ENCODE measurements around the gene ETV4. TPM values are rescaled to one million over a fixed set of nuclear protein-coding genes. Genes with fewer than 3 reads are reported as not detected.
A peak's percentile ranks its signal among the peaks of the same experiment; 100 is the strongest.

ETV4 gene
- total and polyA plus RNA-seq, 5 donors from 2014 or later, result not detected

- no peak for ATAC-seq (ENCODE audit: low read depth in 2 of 2)
- no peak overlapping the region for H3K4me3 Mint-ChIP-seq
- DNase-seq, result no peak
- Histone ChIP-seq H3K27me3 (ENCODE audit: control insufficient read depth, insufficient read depth, low read length) (no peaks in the 10 kb centered on the region), H3K9me3 (ENCODE audit: control insufficient read depth in 2 of 2, low read length in 2 of 2) (no peaks in the 10 kb centered on the region), H3K27ac (ENCODE audit: insufficient read depth, low read length, poor library complexity, severe bottlenecking) (no peak overlapping the region), H3K4me3 (ENCODE audit: low read depth, low read length) (no peak overlapping the region), H3K4me1 (ENCODE audit: control insufficient read depth, insufficient read depth, low read length, poor library complexity, severe bottlenecking) (peaks cover 12% of the 10 kb centered on the region), H3K36me3 (ENCODE audit: control insufficient read depth, insufficient read depth, low read length) (no peaks in the 10 kb centered on the region)
- peaks cover 8% of the 10 kb centered on the region for H3K27me3 Mint-ChIP-seq
- peaks cover 8 to 22% (median 14%) of the 10 kb centered on the region in 4 donors for H3K4me1 Mint-ChIP-seq
- H3K9me3 Mint-ChIP-seq, result no peaks in the 10 kb centered on the region
- no peaks in the 10 kb centered on the region for H3K36me3 Mint-ChIP-seq
- no peak overlapping the region for H3K27ac Mint-ChIP-seq
Observed at GRCh38 chr17:43577664-43578403, 31.7 kb upstream of the ETV4 start.

GRCh38 chr17:43576563-43577229 lies 30.6 kb upstream of the ETV4 start:
- Histone ChIP-seq H3K9me3 (ENCODE audit: control insufficient read depth in 2 of 2, low read length in 2 of 2) (no peaks in the 10 kb centered on the region), H3K36me3 (ENCODE audit: control insufficient read depth, insufficient read depth, low read length) (no peaks in the 10 kb centered on the region), H3K4me1 (ENCODE audit: control insufficient read depth, insufficient read depth, low read length, poor library complexity, severe bottlenecking) (peaks cover 12% of the 10 kb centered on the region), H3K27me3 (ENCODE audit: control insufficient read depth, insufficient read depth, low read length) (no peaks in the 10 kb centered on the region), H3K4me3 (ENCODE audit: low read depth, low read length) (no peak overlapping the region), H3K27ac (ENCODE audit: insufficient read depth, low read length, poor library complexity, severe bottlenecking) (no peak overlapping the region)
- Mint-ChIP-seq H3K4me3 (no peak overlapping the region), H3K36me3 (no peaks in the 10 kb centered on the region), H3K4me1 (peaks cover 9 to 22% (median 15%) of the 10 kb centered on the region in 4 donors), H3K27ac (peak overlapping the region in 2 of 3 donors; percentile 59 to 80), H3K27me3 (peaks cover 8% of the 10 kb centered on the region), H3K9me3 (no peaks in the 10 kb centered on the region)
- peak; percentile 58 to 75 (median 66) for DNase-seq
- ATAC-seq (ENCODE audit: low read depth in 2 of 2), result peak; percentile 69 to 76

- no peak for DNase-seq
- Histone ChIP-seq H3K4me3 (ENCODE audit: low read depth, low read length) (no peak overlapping the region), H3K27me3 (ENCODE audit: control insufficient read depth, insufficient read depth, low read length) (no peaks in the 10 kb centered on the region), H3K9me3 (ENCODE audit: control insufficient read depth in 2 of 2, low read length in 2 of 2) (no peaks in the 10 kb centered on the region), H3K27ac (ENCODE audit: insufficient read depth, low read length, poor library complexity, severe bottlenecking) (no peak overlapping the region), H3K4me1 (ENCODE audit: control insufficient read depth, insufficient read depth, low read length, poor library complexity, severe bottlenecking) (peaks cover 12% of the 10 kb centered on the region), H3K36me3 (ENCODE audit: control insufficient read depth, insufficient read depth, low read length) (no peaks in the 10 kb centered on the region)
- no peaks in the 10 kb centered on the region for H3K36me3 Mint-ChIP-seq
- H3K27ac Mint-ChIP-seq, result no peak overlapping the region
- ATAC-seq (ENCODE audit: low read depth in 2 of 2), result no peak
- H3K4me3 Mint-ChIP-seq, result no peak overlapping the region
- H3K4me1 Mint-ChIP-seq, result peaks cover 9 to 22% (median 15%) of the 10 kb centered on the region in 4 donors
- peaks cover 8% of the 10 kb centered on the region for H3K27me3 Mint-ChIP-seq
- H3K9me3 Mint-ChIP-seq, result no peaks in the 10 kb centered on the region
Observed at GRCh38 chr17:43574896-43575525, 28.9 kb upstream of the ETV4 start.

- Mint-ChIP-seq H3K4me1 (peaks cover 2 to 17% (median 11%) of the 10 kb centered on the region in 4 donors), H3K27ac (no peak overlapping the region), H3K27me3 (peaks cover 8% of the 10 kb centered on the region), H3K9me3 (no peaks in the 10 kb centered on the region), H3K36me3 (no peaks in the 10 kb centered on the region), H3K4me3 (no peak overlapping the region)
- no peaks in the 10 kb centered on the region for H3K36me3 ChIP-seq (ENCODE audit: control insufficient read depth, insufficient read depth, low read length)
- no peaks in the 10 kb centered on the region for H3K9me3 ChIP-seq (ENCODE audit: control insufficient read depth in 2 of 2, low read length in 2 of 2)
- DNase-seq (no peak), ATAC-seq (ENCODE audit: low read depth in 2 of 2) (no peak)
- H3K4me1 ChIP-seq (ENCODE audit: control insufficient read depth, insufficient read depth, low read length, poor library complexity, severe bottlenecking), result peaks cover 12% of the 10 kb centered on the region
- H3K27ac ChIP-seq (ENCODE audit: insufficient read depth, low read length, poor library complexity, severe bottlenecking), result no peak overlapping the region
- no peaks in the 10 kb centered on the region for H3K27me3 ChIP-seq (ENCODE audit: control insufficient read depth, insufficient read depth, low read length)
- H3K4me3 ChIP-seq (ENCODE audit: low read depth, low read length), result no peak overlapping the region
Observed at GRCh38 chr17:43574348-43574747, 28.2 kb upstream of the ETV4 start.

GRCh38 chr17:43573579-43574321 lies 27.6 kb upstream of the ETV4 start:
- Histone ChIP-seq H3K9me3 (ENCODE audit: control insufficient read depth in 2 of 2, low read length in 2 of 2) (no peaks in the 10 kb centered on the region), H3K4me1 (ENCODE audit: control insufficient read depth, insufficient read depth, low read length, poor library complexity, severe bottlenecking) (peaks cover 6% of the 10 kb centered on the region), H3K27me3 (ENCODE audit: control insufficient read depth, insufficient read depth, low read length) (no peaks in the 10 kb centered on the region), H3K27ac (ENCODE audit: insufficient read depth, low read length, poor library complexity, severe bottlenecking) (no peak overlapping the region), H3K36me3 (ENCODE audit: control insufficient read depth, insufficient read depth, low read length) (no peaks in the 10 kb centered on the region), H3K4me3 (ENCODE audit: low read depth, low read length) (no peak overlapping the region)
- no peak for ATAC-seq (ENCODE audit: low read depth in 2 of 2)
- no peak overlapping the region for H3K4me3 Mint-ChIP-seq
- H3K36me3 Mint-ChIP-seq, result no peaks in the 10 kb centered on the region
- DNase-seq, result no peak
- peaks cover 0 to 11% (median 6%) of the 10 kb centered on the region in 4 donors for H3K4me1 Mint-ChIP-seq
- no peak overlapping the region for H3K27ac Mint-ChIP-seq
- no peaks in the 10 kb centered on the region for H3K9me3 Mint-ChIP-seq
- H3K27me3 Mint-ChIP-seq, result peaks cover 8% of the 10 kb centered on the region

- no peaks in the 10 kb centered on the region for H3K36me3 ChIP-seq (ENCODE audit: control insufficient read depth, insufficient read depth, low read length)
- no peaks in the 10 kb centered on the region for H3K27me3 ChIP-seq (ENCODE audit: control insufficient read depth, insufficient read depth, low read length)
- H3K4me1 ChIP-seq (ENCODE audit: control insufficient read depth, insufficient read depth, low read length, poor library complexity, severe bottlenecking), result no peaks in the 10 kb centered on the region
- Mint-ChIP-seq H3K4me1 (peaks cover 0 to 6% (median 2%) of the 10 kb centered on the region in 4 donors), H3K27me3 (peaks cover 8% of the 10 kb centered on the region), H3K27ac (peak overlapping the region in 1 of 3 donors; percentile 46), H3K36me3 (no peaks in the 10 kb centered on the region), H3K9me3 (no peaks in the 10 kb centered on the region), H3K4me3 (no peak overlapping the region)
- H3K4me3 ChIP-seq (ENCODE audit: low read depth, low read length), result no peak overlapping the region
- no peak for ATAC-seq (ENCODE audit: low read depth in 2 of 2)
- H3K9me3 ChIP-seq (ENCODE audit: control insufficient read depth in 2 of 2, low read length in 2 of 2), result no peaks in the 10 kb centered on the region
- no peak overlapping the region for H3K27ac ChIP-seq (ENCODE audit: insufficient read depth, low read length, poor library complexity, severe bottlenecking)
- DNase-seq, result no peak
Observed at GRCh38 chr17:43572368-43572980, 26.3 kb upstream of the ETV4 start.

- no peaks in the 10 kb centered on the region for H3K36me3 Mint-ChIP-seq
- ATAC-seq (ENCODE audit: low read depth in 2 of 2) (no peak), DNase-seq (no peak)
- H3K9me3 Mint-ChIP-seq, result no peaks in the 10 kb centered on the region
- peaks cover 0 to 2% (median 0%) of the 10 kb centered on the region in 4 donors for H3K4me1 Mint-ChIP-seq
- peak overlapping the region in 1 of 3 donors; percentile 13 for H3K27ac Mint-ChIP-seq
- no peaks in the 10 kb centered on the region for H3K9me3 ChIP-seq (ENCODE audit: control insufficient read depth in 2 of 2, low read length in 2 of 2)
- H3K27ac ChIP-seq (ENCODE audit: insufficient read depth, low read length, poor library complexity, severe bottlenecking), result no peak overlapping the region
- H3K27me3 Mint-ChIP-seq, result peaks cover 8% of the 10 kb centered on the region
- H3K27me3 ChIP-seq (ENCODE audit: control insufficient read depth, insufficient read depth, low read length), result no peaks in the 10 kb centered on the region
- no peak overlapping the region for H3K4me3 Mint-ChIP-seq
- no peaks in the 10 kb centered on the region for H3K4me1 ChIP-seq (ENCODE audit: control insufficient read depth, insufficient read depth, low read length, poor library complexity, severe bottlenecking)
- H3K36me3 ChIP-seq (ENCODE audit: control insufficient read depth, insufficient read depth, low read length), result no peaks in the 10 kb centered on the region
- no peak overlapping the region for H3K4me3 ChIP-seq (ENCODE audit: low read depth, low read length)
Observed at GRCh38 chr17:43570518-43570928, 24.4 kb upstream of the ETV4 start.

All from CD4-positive, CD25-positive, alpha-beta regulatory T cell (primary cell).